A549 (cell line): ENCODE results near the gene RPL6. TPM values are rescaled to one million over a fixed set of nuclear protein-coding genes. Genes with fewer than 3 reads are reported as not detected.

ENCODE experiments used
- ATAC-seq, 2 experiments: fragments of 200-7000 bp in 1 of 2; fragments of >200 bp in 1 of 2; cut with Nextera tagmentation in 1 of 2; cut with Tn5 transposase in 1 of 2; 3 replicates each; pipeline versions ENCODE4 v1.8.0 to v1.9.1; 2018 to 2020; ENCODE audit warnings: mild to moderate bottlenecking in 1 of 2, moderate library complexity in 1 of 2
- CTCF ChIA-PET: fragments of 300-600 bp; sonication (Branson Sonifier 250); formaldehyde crosslinking; extraction: SDS; loops from one replicate; lab custom pipeline; 2021; ENCODE audit warnings: antibody characterized with exemption, inconsistent platforms; lab: Yijun Ruan, JAX
- POLR2A ChIA-PET: fragments of 350-600 bp; formaldehyde crosslinking; extraction: SDS; loops from one replicate; lab custom pipeline; 2021; ENCODE audit warnings: antibody characterized with exemption, inconsistent platforms; lab: Yijun Ruan, JAX
- DNase-seq, 2 experiments: peaks; one replicate each; pipeline versions ENCODE4 v3.0.0 to v3.0.0-alpha.2; 2011 to 2016; ENCODE audit warnings: low read depth in 1 of 2, low spot score in 1 of 2
- FAIRE-seq: peaks from 2 replicates; lab custom pipeline; 2011; peaks lifted over from hg19 to GRCh38; lab: Jason Lieb, UNC
- H3K27ac ChIP-seq, 2 experiments: fragments of >200 bp; sonication (Bioruptor Twin); formaldehyde crosslinking; 3 replicates each; pipeline ENCODE4 v1.5.1; 2016 to 2017
- H3K4me1 ChIP-seq: fragments of >200 bp; sonication (Bioruptor Twin); formaldehyde crosslinking; 3 replicates; pipeline ENCODE4 v1.6.1; 2016
- H3K4me2 ChIP-seq: fragments of >200 bp; sonication (Bioruptor Twin); formaldehyde crosslinking; 3 replicates; pipeline ENCODE4 v1.6.1; 2016
- H3K4me3 ChIP-seq: fragments of >200 bp; sonication (Bioruptor Twin); formaldehyde crosslinking; 3 replicates; pipeline ENCODE4 v1.5.1; 2016
- H3K9me3 ChIP-seq: fragments of >200 bp; sonication (Bioruptor Twin); formaldehyde crosslinking; 3 replicates; pipeline ENCODE4 v1.6.1; 2016
- BHLHE40 ChIP-seq: IDR thresholded peaks from 2 replicates; pipeline ENCODE4 v1.6.1; 2012; ENCODE audit warnings: low read depth, low read length, inconsistent platforms
- CBX8 ChIP-seq: fragments of 200-600 bp; sonication (generic); IDR thresholded peaks from 2 replicates; pipeline ENCODE4 v1.6.1; 2016
- CEBPB ChIP-seq, 2 experiments: fragments of >200 bp in 1 of 2; sonication (Bioruptor Twin) in 1 of 2; formaldehyde crosslinking in 1 of 2; IDR thresholded peaks; 2 replicates each; pipeline ENCODE4 v1.6.1; 2012 to 2016
- CHD2 ChIP-seq: fragments of 150-350 bp; IDR thresholded peaks from 2 replicates; pipeline ENCODE4 v1.6.1; 2014; ENCODE audit warnings: low read length; ENCODE audit not compliant: partially characterized antibody
- CHD4 ChIP-seq: fragments of 200-600 bp; sonication (generic); IDR thresholded peaks from 2 replicates; pipeline ENCODE4 v1.6.1; 2016; ENCODE audit warnings: antibody characterized with exemption, mild to moderate bottlenecking, borderline replicate concordance
- EHF ChIP-seq: fragments of 250-450 bp; sonication (Bioruptor Pico); IDR thresholded peaks from 2 replicates; pipeline ENCODE4 v1.5.0; 2020; ENCODE audit warnings: mild to moderate bottlenecking
- EHMT2 ChIP-seq: fragments of 200-600 bp; sonication (generic); IDR thresholded peaks from 2 replicates; pipeline ENCODE4 v1.6.1; 2016; ENCODE audit warnings: antibody characterized with exemption, low read depth, mild to moderate bottlenecking, moderate library complexity
- FOSB ChIP-seq: fragments of 250-450 bp; sonication (Bioruptor Pico); IDR thresholded peaks from 2 replicates; pipeline ENCODE4 v1.5.0; 2020; ENCODE audit warnings: mild to moderate bottlenecking, moderate library complexity
- FOXS1 ChIP-seq: fragments of 250-450 bp; sonication (Bioruptor Pico); IDR thresholded peaks from 2 replicates; pipeline ENCODE4 v1.5.0; 2020; ENCODE audit warnings: mild to moderate bottlenecking, moderate library complexity
- HEYL ChIP-seq: fragments of 250-450 bp; sonication (Bioruptor Pico); IDR thresholded peaks from 2 replicates; pipeline ENCODE4 v1.8.0; 2021; ENCODE audit warnings: mild to moderate bottlenecking, moderate library complexity
- HOXA7 ChIP-seq: fragments of 250-450 bp; sonication (Bioruptor Pico); IDR thresholded peaks from 2 replicates; pipeline ENCODE4 v1.5.0; 2020; ENCODE audit warnings: mild to moderate bottlenecking, moderate library complexity
- HOXB5 ChIP-seq: fragments of 250-450 bp; sonication (Bioruptor Pico); IDR thresholded peaks from 2 replicates; pipeline ENCODE4 v1.5.0; 2020; ENCODE audit warnings: mild to moderate bottlenecking, moderate library complexity
- KDM1A ChIP-seq: fragments of 200-600 bp; sonication (generic); IDR thresholded peaks from 2 replicates; pipeline ENCODE4 v1.6.1; 2016; ENCODE audit warnings: low read depth, mild to moderate bottlenecking
- KDM5A ChIP-seq: fragments of 200-600 bp; sonication (generic); IDR thresholded peaks from 2 replicates; pipeline ENCODE4 v1.6.1; 2016; ENCODE audit warnings: antibody characterized with exemption, mild to moderate bottlenecking
- MAZ ChIP-seq: fragments of 150-350 bp; IDR thresholded peaks from 2 replicates; pipeline ENCODE4 v1.6.1; 2014; ENCODE audit warnings: antibody characterized with exemption, low read depth, low read length, borderline replicate concordance
- NFE2L2 ChIP-seq: fragments of 150-350 bp; conservative IDR thresholded peaks from 2 replicates; pipeline ENCODE4 v1.6.1; 2014; ENCODE audit warnings: low read length
- RNF2 ChIP-seq: fragments of 200-600 bp; sonication (generic); IDR thresholded peaks from 2 replicates; pipeline ENCODE4 v1.6.1; 2016; ENCODE audit warnings: low read depth, mild to moderate bottlenecking, antibody characterized with exemption, moderate library complexity, borderline replicate concordance
- ZSCAN20 ChIP-seq: fragments of 250-450 bp; sonication (Bioruptor Pico); IDR thresholded peaks from 2 replicates; pipeline ENCODE4 v1.8.0; 2022; ENCODE audit warnings: mild to moderate bottlenecking, moderate library complexity
- WGBS: methylation state at CpG from one replicate; pipeline ENCODE4 v1.1.6; 2017; ENCODE audit errors: missing lambda C conversion rate; 5-methylcytosine and 5-hydroxymethylcytosine counted together
- polyA plus RNA-seq, 4 experiments: library from polyadenylated mRNA; depleted of rRNA in 3 of 4; stranded (reverse); fragments of >200 nt; fragmentation: RNase III in 1 of 4; extraction: RNeasy Plus Mini Kit Qiagen cat#74134 plus additional on column Dnase treatment in 1 of 4; gene quantifications; 2 replicates in 3 of 4; 3 replicates in 1 of 4; pipeline ENCODE4 v1.2.3, GENCODE V29; 2011 to 2017
- TF ChIP-seq, protein P1 (sequence below): fragments of 150-350 bp; IDR thresholded peaks from 2 replicates; pipeline ENCODE4 v1.6.1; 2014; ENCODE audit warnings: low read depth, mild to moderate bottlenecking, low read length
- TF ChIP-seq, protein P2 (sequence below): fragments of >200 bp; sonication (Bioruptor Twin); formaldehyde crosslinking; IDR thresholded peaks from 3 replicates; pipeline ENCODE4 v1.5.1; 2016
- TF ChIP-seq, protein P3 (sequence below): fragments of >200 bp; sonication (Bioruptor Twin); formaldehyde crosslinking; IDR thresholded peaks from 2 replicates; pipeline ENCODE4 v1.6.1; 2016

Gene RPL6
- polyA plus RNA-seq, 2 of the 4 experiments (the other 2 are of a cell fraction) = 1,661 to 2,889 TPM

DNA sequence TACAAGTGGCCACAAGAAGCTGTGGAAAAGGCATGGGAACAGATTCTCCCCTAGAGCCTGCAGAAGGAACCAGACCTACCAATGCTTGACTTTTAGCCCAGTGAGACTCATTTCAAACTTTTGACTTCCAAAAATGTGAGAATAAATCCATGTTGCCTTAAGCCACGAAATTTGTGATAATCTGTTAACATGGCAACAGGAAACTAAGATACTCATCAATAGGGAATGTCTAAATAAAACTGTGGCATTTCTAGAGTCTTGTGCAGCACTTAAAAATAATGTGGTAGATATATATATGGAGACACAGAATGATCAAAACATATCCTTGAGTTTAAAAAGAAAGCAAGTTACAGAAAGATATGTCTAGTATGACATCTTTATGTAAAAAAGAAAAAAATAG lies 39.2 kb downstream of the RPL6 start:
- ATAC-seq = peak in 1 of 2 experiments; percentile 47; a peak in 2 of 6 replicates
- TF ChIP-seq KDM1A (no peak), HOXB5 (CRISPR knock-in tag) (no peak), CHD4 (no peak), HEYL (no peak), EHMT2 (no peak), FOSB (no peak), EHF (CRISPR knock-in tag) (no peak), FOXS1 (no peak), NFE2L2 (no peak), BHLHE40 (no peak)
- TF ChIP-seq, protein P1, sequence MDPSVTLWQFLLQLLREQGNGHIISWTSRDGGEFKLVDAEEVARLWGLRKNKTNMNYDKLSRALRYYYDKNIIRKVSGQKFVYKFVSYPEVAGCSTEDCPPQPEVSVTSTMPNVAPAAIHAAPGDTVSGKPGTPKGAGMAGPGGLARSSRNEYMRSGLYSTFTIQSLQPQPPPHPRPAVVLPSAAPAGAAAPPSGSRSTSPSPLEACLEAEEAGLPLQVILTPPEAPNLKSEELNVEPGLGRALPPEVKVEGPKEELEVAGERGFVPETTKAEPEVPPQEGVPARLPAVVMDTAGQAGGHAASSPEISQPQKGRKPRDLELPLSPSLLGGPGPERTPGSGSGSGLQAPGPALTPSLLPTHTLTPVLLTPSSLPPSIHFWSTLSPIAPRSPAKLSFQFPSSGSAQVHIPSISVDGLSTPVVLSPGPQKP = no peak
- TF ChIP-seq, protein P2, sequence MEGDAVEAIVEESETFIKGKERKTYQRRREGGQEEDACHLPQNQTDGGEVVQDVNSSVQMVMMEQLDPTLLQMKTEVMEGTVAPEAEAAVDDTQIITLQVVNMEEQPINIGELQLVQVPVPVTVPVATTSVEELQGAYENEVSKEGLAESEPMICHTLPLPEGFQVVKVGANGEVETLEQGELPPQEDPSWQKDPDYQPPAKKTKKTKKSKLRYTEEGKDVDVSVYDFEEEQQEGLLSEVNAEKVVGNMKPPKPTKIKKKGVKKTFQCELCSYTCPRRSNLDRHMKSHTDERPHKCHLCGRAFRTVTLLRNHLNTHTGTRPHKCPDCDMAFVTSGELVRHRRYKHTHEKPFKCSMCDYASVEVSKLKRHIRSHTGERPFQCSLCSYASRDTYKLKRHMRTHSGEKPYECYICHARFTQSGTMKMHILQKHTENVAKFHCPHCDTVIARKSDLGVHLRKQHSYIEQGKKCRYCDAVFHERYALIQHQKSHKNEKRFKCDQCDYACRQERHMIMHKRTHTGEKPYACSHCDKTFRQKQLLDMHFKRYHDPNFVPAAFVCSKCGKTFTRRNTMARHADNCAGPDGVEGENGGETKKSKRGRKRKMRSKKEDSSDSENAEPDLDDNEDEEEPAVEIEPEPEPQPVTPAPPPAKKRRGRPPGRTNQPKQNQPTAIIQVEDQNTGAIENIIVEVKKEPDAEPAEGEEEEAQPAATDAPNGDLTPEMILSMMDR = no peak
- POLR2A ChIA-PET = no interaction called here

DNA sequence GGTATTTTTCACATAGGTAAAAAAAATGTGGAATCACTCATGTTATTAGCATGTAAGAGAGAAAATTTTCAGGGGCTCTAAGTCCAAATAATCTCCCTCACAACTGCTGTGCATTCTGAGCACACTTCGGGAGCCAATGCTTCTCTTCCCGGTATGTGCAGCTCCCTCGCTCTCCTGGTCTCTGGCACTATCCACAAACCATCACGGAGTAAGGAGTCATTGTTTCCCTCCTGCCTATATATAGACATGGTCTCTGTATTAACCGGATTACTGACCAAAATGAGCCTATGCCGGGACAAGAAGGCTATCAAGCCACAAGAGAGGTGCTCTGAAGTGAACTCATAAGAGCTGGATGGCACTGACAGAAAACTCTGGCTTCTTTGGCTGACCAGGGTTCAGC lies 40.5 kb downstream of the RPL6 start:
- Histone ChIP-seq H3K4me2 (no peak overlapping the region), H3K27ac (no peak overlapping the region), H3K4me1 (peaks cover 8% of the 10 kb centered on the region; the same call in 2 of the 3 replicates), H3K4me3 (no peak overlapping the region), H3K9me3 (no peaks in the 10 kb centered on the region)
- DNase-seq = no peak
- WGBS = 85% methylated on average over 6 of the region's 6 CpGs
- no peak for FAIRE-seq
- no peak for TF ChIP-seq HOXA7 (CRISPR knock-in tag)
- TF ChIP-seq CHD2 = no peak
- no peak for TF ChIP-seq ZSCAN20 (CRISPR knock-in tag)
- TF ChIP-seq, protein P3, sequence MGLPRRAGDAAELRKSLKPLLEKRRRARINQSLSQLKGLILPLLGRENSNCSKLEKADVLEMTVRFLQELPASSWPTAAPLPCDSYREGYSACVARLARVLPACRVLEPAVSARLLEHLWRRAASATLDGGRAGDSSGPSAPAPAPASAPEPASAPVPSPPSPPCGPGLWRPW = no peak
- no peak for TF ChIP-seq CBX8
- TF ChIP-seq CEBPB (IDR thresholded peaks at IDR 0.05) = no peak
- no peak for TF ChIP-seq MAZ
- no peak for TF ChIP-seq HEYL
- ChIA-PET CTCF (interaction anchor here (1.4 kb wide), 1 partner anchor 18 kb away, joined by 6 read pairs; no protein-coding TSS in a partner anchor), POLR2A (no interaction called here)
- ATAC-seq = no peak

More for the DNA sequence above, 39.2 kb downstream of the RPL6 start:
- no peak overlapping the region for H3K27ac ChIP-seq
- H3K4me2 ChIP-seq = no peak overlapping the region
- CTCF ChIA-PET = interaction anchor here (1.2 kb wide), 1 partner anchor 17 kb away, joined by 4 read pairs; no protein-coding TSS in a partner anchor
- no peak overlapping the region for H3K4me3 ChIP-seq
- H3K4me1 ChIP-seq = peaks cover 8% of the 10 kb centered on the region; the same call in 2 of the 3 replicates
- DNase-seq (no peak), FAIRE-seq (no peak)
- H3K9me3 ChIP-seq = 0 out of 3 replicates have a peak, but pooled peaks cover 3% of the 10 kb centered on the region
- 13% methylated on average over 1 of the region's 1 CpG for WGBS

DNA sequence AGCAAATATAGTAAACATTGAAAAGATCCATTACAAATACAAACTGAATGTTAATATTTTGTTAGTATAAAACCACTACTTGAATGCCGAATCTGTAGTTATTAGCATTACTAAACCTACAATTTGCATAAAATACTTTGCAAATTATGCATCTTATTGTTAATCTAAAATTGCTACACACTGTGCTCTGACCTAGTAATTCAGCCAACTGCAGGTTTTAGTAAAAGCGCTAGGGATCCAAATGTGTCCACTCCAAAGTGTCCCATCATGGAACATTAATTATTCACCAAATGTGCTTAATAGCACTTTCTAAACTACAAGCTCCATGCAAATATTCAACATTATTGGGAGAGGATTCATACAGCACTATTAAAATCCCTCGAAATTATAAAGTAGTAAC lies 41.4 kb downstream of the RPL6 start:
- ChIA-PET CTCF (interaction anchor here (1.4 kb wide), 1 partner anchor 19 kb away, joined by 6 read pairs; no protein-coding TSS in a partner anchor), POLR2A (interaction anchor here (0.7 kb wide), 1 partner anchor 34 kb away, joined by 8 read pairs; no protein-coding TSS in a partner anchor)
- Histone ChIP-seq H3K4me1 (peaks cover 8% of the 10 kb centered on the region; the same call in 2 of the 3 replicates), H3K9me3 (no peaks in the 10 kb centered on the region), H3K4me2 (no peak overlapping the region), H3K4me3 (no peak overlapping the region), H3K27ac (no peak overlapping the region)
- TF ChIP-seq CHD4 = no peak
- no peak for TF ChIP-seq KDM5A
- TF ChIP-seq, protein P3 = no peak
- no peak for TF ChIP-seq RNF2
- TF ChIP-seq, protein P1 = no peak
- no peak for DNase-seq
- FAIRE-seq = no peak
- 78% methylated on average over 3 of the region's 3 CpGs for WGBS
- ATAC-seq = no peak
